Activated CD8-positive, alpha-beta memory T cell treated with anti-CD3 and anti-CD28 coated beads, Interleukin-2, amount 10 ng/mL, durations not matched to agents 7 days and 5 days (primary cell): ENCODE measurements around the gene KLHDC9. TPM values are rescaled to one million over a fixed set of nuclear protein-coding genes. Genes with fewer than 3 reads are reported as not detected.

Experiments used
- ATAC-seq: fragments of 150-1000 bp; cut with Tn5 transposase; one replicate; pipeline ENCODE4 v1.10.0; 2021; ENCODE audit warnings: moderate library complexity
- CTCF ChIA-PET: fragments of 350-600 bp; sonication (Branson Sonifier 250); formaldehyde crosslinking; loops from one replicate; lab custom pipeline; 2021; ENCODE audit warnings: antibody characterized with exemption; lab: Charles Lee
- DNase-seq: peaks from one replicate; pipeline ENCODE4 v3.0.0-alpha.2; 2020
- H3K27ac Mint-ChIP-seq: one replicate; pipeline ENCODE4 v1.8.0; 2021; ENCODE audit warnings: mild to moderate bottlenecking, mixed read lengths
- H3K27me3 Mint-ChIP-seq: one replicate; pipeline ENCODE4 v1.8.0; 2021; ENCODE audit warnings: mixed read lengths
- H3K36me3 Mint-ChIP-seq: one replicate; pipeline ENCODE4 v1.8.0; 2021; ENCODE audit warnings: mild to moderate bottlenecking, mixed read lengths
- H3K4me1 Mint-ChIP-seq: one replicate; pipeline ENCODE4 v1.8.0; 2021; ENCODE audit warnings: mixed read lengths
- H3K4me3 Mint-ChIP-seq: one replicate; pipeline ENCODE4 v1.8.0; 2021; ENCODE audit warnings: mild to moderate bottlenecking, moderate library complexity, mixed read lengths
- H3K9me3 Mint-ChIP-seq: one replicate; pipeline ENCODE4 v1.8.0; 2022; ENCODE audit warnings: low read depth, mixed read lengths
- total RNA-seq, 2 experiments: library from RNA; stranded (reverse); gene quantifications; one replicate each; pipeline ENCODE4 v1.2.3, GENCODE V29; 2021

Gene KLHDC9
- total RNA-seq, 2 experiments from 2014 or later: 0.52 to 0.85 TPM

DNA sequence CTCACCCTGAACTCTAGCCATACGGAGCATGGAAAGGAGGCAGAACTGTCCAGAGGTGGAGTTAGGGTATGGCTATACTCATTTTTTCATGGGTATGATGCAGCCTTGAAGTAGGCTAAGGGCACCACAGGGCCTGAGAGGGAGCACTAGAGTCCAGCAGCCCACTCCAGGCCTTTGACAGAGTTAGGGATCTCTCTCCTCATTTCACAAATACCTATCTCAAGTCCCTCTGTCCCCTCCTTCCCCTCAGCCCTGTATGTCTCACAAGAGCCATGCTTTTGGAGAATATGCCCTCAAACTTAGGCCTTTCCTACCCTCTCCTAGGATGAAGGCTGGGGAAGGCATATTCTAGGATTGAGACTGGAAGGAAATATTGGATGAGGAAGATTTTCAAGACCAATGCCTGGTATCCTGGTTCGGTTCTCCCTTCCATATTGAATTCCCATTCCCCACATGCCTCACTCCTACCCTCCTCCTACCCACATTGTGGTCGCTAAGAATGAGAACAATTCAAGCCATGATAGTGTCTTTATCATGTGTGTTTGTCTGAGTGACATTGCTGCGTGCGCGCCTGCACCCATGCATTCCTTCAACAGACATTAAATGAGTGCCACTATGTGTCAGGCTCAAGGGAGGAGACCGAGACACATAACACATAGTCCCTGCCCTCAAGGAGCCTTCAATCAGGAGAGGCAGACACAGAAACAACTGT is 6.2 kb upstream of the KLHDC9 start:
- DNase-seq: no peak
- Mint-ChIP-seq H3K4me1 (peaks cover 28% of the 10 kb centered on the region), H3K9me3 (no peaks in the 10 kb centered on the region), H3K27me3 (no peaks in the 10 kb centered on the region), H3K4me3 (no peak overlapping the region), H3K27ac (no peak overlapping the region), H3K36me3 (no peaks in the 10 kb centered on the region)
- CTCF ChIA-PET: interaction anchor here (0.8 kb wide), 1 partner anchor 21 kb away, joined by 3 read pairs; no protein-coding TSS in a partner anchor
- ATAC-seq: no peak

DNA sequence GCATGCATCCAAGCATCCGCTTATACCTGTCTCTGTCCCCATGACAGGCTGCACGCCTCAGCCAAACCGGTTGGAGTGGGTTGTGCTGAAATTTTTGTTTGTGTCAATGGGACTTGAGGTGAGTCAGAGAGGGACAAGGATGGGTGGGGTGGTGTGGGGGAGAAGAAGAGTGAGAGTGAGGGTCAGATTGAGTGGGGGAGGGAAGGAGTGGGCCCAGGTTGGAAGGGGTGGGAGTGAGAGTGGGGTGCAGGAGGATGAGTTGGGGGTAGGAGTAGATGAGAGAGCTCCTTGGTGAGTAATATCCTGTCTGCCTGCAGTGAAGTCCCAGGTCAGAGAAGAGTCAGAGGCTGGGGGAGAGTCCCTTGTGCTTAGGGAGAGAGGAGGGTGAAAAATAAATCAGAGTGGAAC is 5.5 kb upstream of the KLHDC9 start:
- Mint-ChIP-seq H3K27ac (peak overlapping the region; percentile 33), H3K36me3 (no peaks in the 10 kb centered on the region), H3K27me3 (no peaks in the 10 kb centered on the region), H3K9me3 (no peaks in the 10 kb centered on the region), H3K4me3 (no peak overlapping the region), H3K4me1 (peaks cover 33% of the 10 kb centered on the region)
- CTCF ChIA-PET: interaction anchor here (0.8 to 1.6 kb wide), 3 partner anchors 22 to 54 kb away, joined by 3 to 4 read pairs (median 3); partner anchors contain the start of gene TSTD1
- peak; percentile 67 for ATAC-seq
- DNase-seq: peak; percentile 49

DNA sequence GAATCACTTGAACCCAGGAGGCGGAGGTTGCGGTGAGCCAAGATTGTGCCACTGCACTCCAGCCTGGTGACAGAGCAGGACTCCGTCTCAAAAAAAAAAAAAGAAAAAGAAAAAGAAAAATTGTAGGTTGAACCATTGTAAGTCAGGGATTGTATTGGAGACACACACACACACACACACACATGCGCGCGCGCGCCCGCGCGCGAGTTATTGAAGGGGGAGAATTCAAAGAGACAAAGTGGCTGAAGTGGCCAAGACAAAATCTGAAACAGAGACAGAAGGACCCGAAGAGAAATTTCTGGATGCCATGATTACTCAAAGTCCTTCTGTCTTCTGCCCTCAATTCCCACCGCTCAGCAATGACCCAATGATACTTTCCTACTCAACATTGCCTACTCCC is 3.7 kb upstream of the KLHDC9 start:
- H3K4me1 Mint-ChIP-seq: peaks cover 44% of the 10 kb centered on the region
- no peaks in the 10 kb centered on the region for H3K9me3 Mint-ChIP-seq
- no peak overlapping the region for H3K27ac Mint-ChIP-seq
- CTCF ChIA-PET: interaction anchor here (1.1 to 5.9 kb wide), 3 partner anchors 11 to 49 kb away, joined by 3 to 154 read pairs (median 47); partner anchors contain the start of genes ARHGAP30 and USF1
- ATAC-seq (no peak), DNase-seq (no peak)
- no peak overlapping the region for H3K4me3 Mint-ChIP-seq
- peaks cover 2% of the 10 kb centered on the region for H3K36me3 Mint-ChIP-seq
- H3K27me3 Mint-ChIP-seq: no peaks in the 10 kb centered on the region

DNA sequence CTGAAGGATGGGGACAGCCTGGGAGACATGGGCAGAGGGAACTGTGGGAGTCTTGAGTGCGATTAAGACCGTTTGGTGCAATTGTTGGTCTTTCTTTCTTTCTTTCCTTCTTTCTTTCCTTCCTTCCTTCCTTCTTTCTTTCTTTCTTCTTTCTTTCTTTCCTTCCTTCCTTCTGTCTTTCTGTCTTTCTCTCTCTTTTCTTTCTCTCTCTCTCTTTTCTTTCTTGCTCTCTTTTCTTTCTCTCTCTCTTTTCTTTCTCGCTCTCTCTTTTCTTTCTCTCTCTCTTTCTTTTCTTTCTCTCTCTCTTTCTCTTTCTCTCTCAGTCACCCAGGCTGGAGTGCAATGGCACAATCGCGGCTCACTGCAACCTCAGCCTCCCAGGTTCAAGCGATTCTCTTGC is 2.9 kb upstream of the KLHDC9 start:
- Mint-ChIP-seq H3K4me1 (peaks cover 44% of the 10 kb centered on the region), H3K9me3 (no peaks in the 10 kb centered on the region), H3K27me3 (no peaks in the 10 kb centered on the region), H3K4me3 (no peak overlapping the region), H3K36me3 (peaks cover 7% of the 10 kb centered on the region), H3K27ac (no peak overlapping the region)
- DNase-seq: no peak
- ATAC-seq: no peak
- CTCF ChIA-PET: interaction anchor here (3.6 to 5.9 kb wide), 3 partner anchors 9 to 49 kb away, joined by 22 to 154 read pairs (median 47); partner anchors contain the start of genes ARHGAP30 and USF1

DNA sequence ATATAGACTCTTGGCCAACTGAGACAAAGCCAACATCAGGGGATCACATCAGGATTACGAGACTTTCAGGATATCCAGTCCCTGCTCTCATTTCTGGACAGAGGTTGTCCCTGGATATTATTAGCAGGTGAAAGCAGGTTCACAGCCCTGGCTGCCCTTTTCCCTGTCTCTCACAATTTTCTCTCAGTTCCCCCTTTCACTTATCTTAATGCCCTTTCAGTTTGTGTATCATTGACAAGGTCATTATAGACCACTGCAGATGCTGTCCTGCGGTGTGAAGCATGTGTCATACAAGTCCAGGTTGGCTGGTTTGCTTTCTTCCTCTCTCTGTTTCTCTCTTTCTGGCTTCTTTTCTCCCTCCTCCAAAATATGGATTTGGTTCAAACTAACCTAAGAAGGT is 2.1 kb upstream of the KLHDC9 start:
- H3K27me3 Mint-ChIP-seq: no peaks in the 10 kb centered on the region
- no peak overlapping the region for H3K27ac Mint-ChIP-seq
- H3K4me3 Mint-ChIP-seq: no peak overlapping the region
- DNase-seq (no peak), ATAC-seq (no peak)
- H3K36me3 Mint-ChIP-seq: peaks cover 7% of the 10 kb centered on the region
- peaks cover 36% of the 10 kb centered on the region for H3K4me1 Mint-ChIP-seq
- CTCF ChIA-PET: interaction anchor here (1.5 to 5.9 kb wide), 8 partner anchors 10 to 142 kb away, joined by 5 to 154 read pairs (median 12); partner anchors contain the start of genes ARHGAP30, F11R, ITLN2 and USF1
- no peaks in the 10 kb centered on the region for H3K9me3 Mint-ChIP-seq

DNA sequence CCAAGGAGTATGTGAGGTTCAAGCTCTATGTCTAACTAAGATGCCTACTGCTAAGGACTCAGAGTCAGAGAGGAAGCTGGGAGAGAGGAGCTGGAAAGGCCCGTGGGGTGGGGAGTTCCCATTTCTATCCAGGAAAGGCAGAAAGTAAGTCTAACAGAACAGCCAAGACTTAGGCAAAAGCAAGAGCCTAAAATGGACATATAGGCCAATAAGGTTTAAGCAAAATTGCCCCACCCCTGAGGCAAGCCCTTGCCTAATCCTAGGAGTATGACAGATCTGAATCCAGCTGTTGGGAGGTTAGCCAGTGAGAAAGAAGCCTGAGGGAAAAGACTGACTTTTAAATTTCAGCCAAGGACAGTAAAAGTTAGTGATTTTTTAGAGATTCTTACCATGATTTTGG is 1.6 kb upstream of the KLHDC9 start:
- no peaks in the 10 kb centered on the region for H3K27me3 Mint-ChIP-seq
- ATAC-seq (no peak), DNase-seq (no peak)
- H3K4me3 Mint-ChIP-seq: no peak overlapping the region
- H3K4me1 Mint-ChIP-seq: peaks cover 35% of the 10 kb centered on the region
- CTCF ChIA-PET: interaction anchor here (0.8 to 5.9 kb wide), 21 partner anchors 11 to 297 kb away, joined by 3 to 154 read pairs (median 7); partner anchors contain the start of genes ARHGAP30, DEDD, F11R and ITLN2
- peaks cover 9% of the 10 kb centered on the region for H3K36me3 Mint-ChIP-seq
- no peaks in the 10 kb centered on the region for H3K9me3 Mint-ChIP-seq
- no peak overlapping the region for H3K27ac Mint-ChIP-seq

DNA sequence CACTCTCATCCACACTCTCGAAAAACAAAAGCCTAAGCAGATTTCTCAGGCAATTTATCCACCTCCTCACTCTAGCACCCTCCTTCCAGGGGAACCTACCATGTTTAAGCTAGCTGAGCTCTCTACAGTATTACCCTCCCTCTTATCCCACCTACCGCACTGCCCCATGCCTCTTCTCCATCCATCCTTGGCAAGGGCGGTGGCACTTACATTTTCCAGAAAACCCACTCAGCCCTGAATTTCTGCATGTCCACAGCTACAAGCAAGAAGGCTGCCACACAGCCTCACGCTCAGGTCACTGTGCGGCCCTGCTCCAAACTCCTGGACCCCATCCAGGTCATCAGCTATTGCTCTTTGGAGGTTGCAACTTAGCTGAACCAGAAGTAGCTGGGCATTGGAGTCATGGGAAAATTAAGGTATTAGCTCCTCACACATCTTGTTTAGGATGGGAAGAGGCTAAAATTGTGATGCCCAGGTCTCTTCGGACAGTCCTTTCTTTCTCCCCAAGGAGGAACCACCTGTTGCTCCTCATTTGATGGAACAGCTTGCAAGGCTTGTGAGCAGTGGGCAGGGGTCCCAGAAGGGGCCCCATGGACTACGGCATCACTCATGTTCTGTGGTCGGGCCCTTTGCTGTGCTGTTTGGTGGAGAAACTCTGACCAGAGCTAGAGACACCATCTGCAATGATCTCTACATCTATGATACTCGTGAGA is 1.1 kb downstream of the KLHDC9 start:
- H3K4me1 Mint-ChIP-seq: peaks cover 24% of the 10 kb centered on the region
- H3K4me3 Mint-ChIP-seq: peak overlapping the region; percentile 54
- no peaks in the 10 kb centered on the region for H3K9me3 Mint-ChIP-seq
- ATAC-seq (no peak), DNase-seq (no peak)
- H3K36me3 Mint-ChIP-seq: peaks cover 13% of the 10 kb centered on the region
- H3K27me3 Mint-ChIP-seq: no peaks in the 10 kb centered on the region
- CTCF ChIA-PET: interaction anchor here (0.8 to 5.9 kb wide), 15 partner anchors 10 to 262 kb away, joined by 3 to 154 read pairs (median 11); partner anchors contain the start of genes ARHGAP30, DEDD, NIT1 and PFDN2
- H3K27ac Mint-ChIP-seq: peak overlapping the region; percentile 40

DNA sequence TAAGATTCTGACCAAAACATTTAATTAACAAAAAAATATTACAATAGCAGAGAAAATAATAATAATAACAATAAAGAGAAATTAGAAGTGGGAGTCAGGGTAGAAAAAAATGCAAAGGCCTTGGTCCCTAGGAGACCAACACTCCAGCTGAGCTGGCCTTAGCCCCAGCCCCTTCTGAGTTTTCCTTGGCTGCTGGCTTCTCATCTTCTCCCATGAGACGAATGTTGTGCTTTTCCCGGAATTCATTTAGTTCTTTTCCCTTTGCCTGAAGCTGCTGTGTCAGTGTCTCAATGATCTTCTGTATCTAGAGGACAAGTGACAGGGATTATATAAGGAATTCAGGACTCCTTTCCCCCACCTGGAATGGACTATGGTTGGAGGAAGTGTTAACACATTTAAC is 2.4 kb downstream of the KLHDC9 start:
- no peak overlapping the region for H3K4me3 Mint-ChIP-seq
- no peaks in the 10 kb centered on the region for H3K9me3 Mint-ChIP-seq
- ATAC-seq: no peak
- H3K27me3 Mint-ChIP-seq: no peaks in the 10 kb centered on the region
- CTCF ChIA-PET: interaction anchor here (0.8 to 5.9 kb wide), 3 partner anchors 9 to 110 kb away, joined by 3 to 154 read pairs (median 6); partner anchors contain the start of gene ARHGAP30
- no peak for DNase-seq
- peaks cover 24% of the 10 kb centered on the region for H3K4me1 Mint-ChIP-seq
- H3K27ac Mint-ChIP-seq: no peak overlapping the region
- H3K36me3 Mint-ChIP-seq: peaks cover 13% of the 10 kb centered on the region

DNA sequence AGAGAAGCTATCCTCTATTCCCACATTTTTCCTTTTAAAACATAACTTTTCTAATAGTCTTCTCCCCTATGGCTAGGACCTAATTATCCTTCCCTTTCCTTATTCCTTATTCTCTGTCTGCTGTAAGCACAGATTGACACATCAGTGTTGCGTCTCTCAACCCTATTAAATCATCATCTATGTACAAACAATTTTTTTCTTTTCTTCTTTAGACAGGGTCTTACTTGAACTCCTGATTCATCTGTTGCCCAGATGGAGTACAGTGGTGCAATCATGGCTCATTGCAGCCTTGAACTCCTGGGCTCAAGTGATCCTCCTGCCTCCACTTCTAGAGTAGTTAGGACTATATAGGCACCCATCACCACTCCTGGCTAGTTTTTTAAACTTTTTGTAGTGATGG is 8.3 kb downstream of the KLHDC9 start:
- H3K4me3 Mint-ChIP-seq: no peak overlapping the region
- CTCF ChIA-PET: interaction anchor here (1.9 kb wide), 1 partner anchor 9 kb away, joined by 7 read pairs; no protein-coding TSS in a partner anchor
- no peaks in the 10 kb centered on the region for H3K9me3 Mint-ChIP-seq
- no peaks in the 10 kb centered on the region for H3K27me3 Mint-ChIP-seq
- peaks cover 15% of the 10 kb centered on the region for H3K4me1 Mint-ChIP-seq
- ATAC-seq (no peak), DNase-seq (no peak)
- H3K27ac Mint-ChIP-seq: no peak overlapping the region
- H3K36me3 Mint-ChIP-seq: peaks cover 21% of the 10 kb centered on the region

DNA sequence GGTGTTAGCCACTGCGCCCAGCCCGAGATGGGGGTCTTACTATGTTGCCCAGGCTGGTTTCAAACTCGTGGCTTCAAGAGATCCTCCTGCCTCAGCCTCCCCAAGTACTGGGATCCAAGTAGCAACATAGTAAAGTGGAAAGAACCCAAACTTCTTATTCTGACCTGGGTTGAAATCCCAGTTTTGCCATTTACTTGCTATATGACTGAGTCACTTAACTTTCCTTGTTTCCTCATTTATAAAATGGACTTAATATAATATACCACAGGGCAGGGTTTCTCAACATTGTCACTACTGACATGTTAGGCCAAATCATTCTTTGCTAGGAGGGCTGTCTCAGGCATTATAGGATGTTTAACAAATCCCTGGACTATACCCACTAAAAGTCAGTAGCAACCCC is 13.0 kb downstream of the KLHDC9 start:
- no peaks in the 10 kb centered on the region for H3K9me3 Mint-ChIP-seq
- no peak for DNase-seq
- H3K27ac Mint-ChIP-seq: no peak overlapping the region
- CTCF ChIA-PET: interaction anchor here (1.1 kb wide), 1 partner anchor 30 kb away, joined by 4 read pairs; no protein-coding TSS in a partner anchor
- H3K36me3 Mint-ChIP-seq: peaks cover 27% of the 10 kb centered on the region
- H3K27me3 Mint-ChIP-seq: no peaks in the 10 kb centered on the region
- peaks cover 47% of the 10 kb centered on the region for H3K4me1 Mint-ChIP-seq
- H3K4me3 Mint-ChIP-seq: no peak overlapping the region
- no peak for ATAC-seq

DNA sequence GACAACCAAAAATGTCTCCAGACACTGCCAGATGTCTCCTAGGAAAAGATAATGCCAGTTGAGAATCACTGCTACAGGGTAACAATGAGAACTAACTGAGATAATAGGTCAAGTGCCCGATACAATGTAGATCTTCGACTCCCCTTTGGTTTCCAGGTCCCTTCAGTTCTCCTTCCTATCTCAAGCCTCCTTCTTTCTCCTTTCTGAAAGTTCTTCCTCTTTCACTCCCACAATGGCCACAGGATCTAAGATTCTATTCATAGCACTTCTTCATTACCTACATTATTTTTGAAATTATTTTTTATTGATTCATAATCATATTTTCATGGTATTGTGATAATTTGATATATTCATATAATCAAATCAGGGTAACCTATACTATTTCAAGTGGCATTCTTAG is 13.4 kb downstream of the KLHDC9 start:
- Mint-ChIP-seq H3K4me3 (no peak overlapping the region), H3K4me1 (peaks cover 50% of the 10 kb centered on the region), H3K27me3 (no peaks in the 10 kb centered on the region), H3K27ac (no peak overlapping the region), H3K9me3 (no peaks in the 10 kb centered on the region), H3K36me3 (peaks cover 27% of the 10 kb centered on the region)
- CTCF ChIA-PET: interaction anchor here (0.7 to 1.1 kb wide), 3 partner anchors 14 to 70 kb away, joined by 3 to 4 read pairs (median 3); no protein-coding TSS in a partner anchor
- no peak for DNase-seq
- no peak for ATAC-seq

DNA sequence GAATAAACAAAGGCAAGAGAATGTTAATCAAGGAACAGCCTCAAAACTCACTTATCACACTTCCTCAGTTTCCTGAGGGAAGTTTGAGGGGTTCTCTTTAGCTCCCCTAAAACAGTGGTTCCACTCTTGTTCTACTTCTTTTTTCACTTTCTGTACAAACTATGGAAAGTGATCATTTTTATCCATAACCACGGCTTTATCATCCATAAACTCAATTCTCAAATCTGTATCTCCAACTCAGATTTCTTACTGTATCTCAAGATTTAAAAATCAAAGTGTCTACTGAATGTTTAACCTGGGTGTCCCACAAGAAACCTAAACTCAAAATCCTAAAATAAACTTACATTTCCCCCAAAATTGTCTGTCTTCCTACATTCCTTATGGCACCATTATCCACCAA is 15.8 kb downstream of the KLHDC9 start:
- no peaks in the 10 kb centered on the region for H3K9me3 Mint-ChIP-seq
- no peak for DNase-seq
- H3K36me3 Mint-ChIP-seq: peaks cover 19% of the 10 kb centered on the region
- ATAC-seq: no peak
- CTCF ChIA-PET: no interaction called here
- H3K27ac Mint-ChIP-seq: peak overlapping the region; percentile 69
- no peaks in the 10 kb centered on the region for H3K27me3 Mint-ChIP-seq
- H3K4me3 Mint-ChIP-seq: no peak overlapping the region
- peaks cover 59% of the 10 kb centered on the region for H3K4me1 Mint-ChIP-seq

DNA sequence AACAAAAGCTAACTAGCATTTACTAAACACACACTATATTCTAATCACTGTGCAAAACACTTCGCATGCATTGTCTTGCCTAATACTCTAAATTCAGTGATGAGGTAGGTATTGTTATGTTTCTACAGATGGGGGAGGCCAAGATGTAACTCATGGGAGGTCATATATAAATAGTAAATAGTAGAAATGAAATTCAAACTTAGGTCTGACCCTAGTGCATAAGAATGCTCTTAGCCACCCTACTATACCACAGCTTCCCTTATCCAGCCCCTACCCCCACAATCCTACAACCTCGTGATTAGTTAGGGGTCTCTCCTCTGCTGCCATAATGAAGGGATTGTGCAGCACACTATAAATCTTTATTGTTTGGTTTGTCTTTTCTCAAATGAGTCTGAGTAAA is 16.4 kb downstream of the KLHDC9 start:
- CTCF ChIA-PET: no interaction called here
- no peaks in the 10 kb centered on the region for H3K27me3 Mint-ChIP-seq
- DNase-seq (no peak), ATAC-seq (no peak)
- H3K9me3 Mint-ChIP-seq: no peaks in the 10 kb centered on the region
- peaks cover 15% of the 10 kb centered on the region for H3K36me3 Mint-ChIP-seq
- H3K4me3 Mint-ChIP-seq: no peak overlapping the region
- H3K4me1 Mint-ChIP-seq: peaks cover 63% of the 10 kb centered on the region
- peak overlapping the region; percentile 69 for H3K27ac Mint-ChIP-seq
